Stomach (tissue), 9 donors: ENCODE results near the gene ATXN7L1. TPM values are rescaled to one million over a fixed set of nuclear protein-coding genes. Genes with fewer than 3 reads are reported as not detected.

Source experiments
- DNase-seq, 2 donors: peaks; one replicate each; pipeline versions ENCODE4 v3.0.0 to v3.0.0-alpha.2; 2013 to 2019
- H3K27ac ChIP-seq, 5 donors: fragments of 200-600 bp in 4 of 5; sonication (generic) in 4 of 5; one replicate each; pipeline ENCODE4 v1.5.1; 2013 to 2019; ENCODE audit warnings: mild to moderate bottlenecking in 1 of 5, moderate library complexity in 1 of 5
- H3K27me3 ChIP-seq, 3 donors: fragments of 200-600 bp; sonication (generic); one replicate each; pipeline ENCODE4 v1.5.1; 2017 to 2019; ENCODE audit warnings: mixed run types in 1 of 3
- H3K36me3 ChIP-seq, 4 donors: fragments of 200-600 bp; sonication (generic); 1 replicate in 3 of 4; 2 replicates in 1 of 4; pipeline ENCODE4 v1.5.1; 2016 to 2019
- H3K4me1 ChIP-seq, 4 donors: fragments of 200-600 bp; sonication (generic); one replicate each; pipeline ENCODE4 v1.5.1; 2016 to 2019
- H3K4me3 ChIP-seq, 4 donors: fragments of 200-600 bp; sonication (generic) in 3 of 4; one replicate each; pipeline ENCODE4 v1.5.1; 2016 to 2019; ENCODE audit warnings: mild to moderate bottlenecking in 1 of 4
- H3K9me3 ChIP-seq, 4 donors: fragments of 200-600 bp; sonication (generic); one replicate each; pipeline ENCODE4 v1.5.1; 2016 to 2019
- EP300 ChIP-seq: sonication (generic); formaldehyde crosslinking; IDR thresholded peaks from one replicate; pipeline ENCODE4 v1.6.1; 2017; ENCODE audit warnings: antibody characterized with exemption
- POLR2A ChIP-seq, 4 donors: fragments of 450-650 bp; IDR thresholded peaks; one replicate each; pipeline ENCODE4 v1.6.1; 2016; ENCODE audit warnings: antibody characterized with exemption in 4 of 4, control low read depth in 2 of 4, mild to moderate bottlenecking in 1 of 4, moderate library complexity in 1 of 4
- POLR2AphosphoS5 ChIP-seq, 3 donors: sonication (generic); formaldehyde crosslinking; IDR thresholded peaks; one replicate each; pipeline ENCODE4 v1.6.1; 2016; ENCODE audit warnings: antibody characterized with exemption in 3 of 3
- WGBS, 5 donors: extraction: QIAGEN DNeasy Blood & Tissue Kit in 3 of 5; methylation state at CpG; one replicate each; pipeline versions ENCODE4 v1.1.5 to v1.1.7; 2013 to 2018; 5-methylcytosine and 5-hydroxymethylcytosine counted together
- intact Hi-C: fragments of 100-400 bp; cut with DNase I; formaldehyde crosslinking; loops from one replicate; pipeline ENCODE4 v1.15.1; 2023; ENCODE audit warnings: low total_unique reads
- polyA plus RNA-seq, 3 donors: library from polyadenylated mRNA; stranded (reverse); fragments of 200-250 nt; gene quantifications; one replicate each; pipeline ENCODE4 v1.2.3, GENCODE V29; 2013
- total RNA-seq, 5 donors: library from RNA; depleted of rRNA; stranded (reverse); fragments of >200 nt; gene quantifications; one replicate each; pipeline versions ENCODE4 v1.1.0 to v1.2.3, GENCODE V29; 2014 to 2016
- TF ChIP-seq, protein P1 (sequence below), 7 experiments: fragments of 450-650 bp in 4 of 7; fragments of 200-600 bp in 3 of 7; sonication (generic) in 3 of 7; IDR thresholded peaks; one replicate each; pipeline ENCODE4 v1.5.1; 2016 to 2019; ENCODE audit warnings: antibody characterized with exemption in 7 of 7, control low read depth in 2 of 7, mild to moderate bottlenecking in 1 of 7
- donor health status: healthy with polysubstance abuse.
- donor health status: Bipolar disorder and iron deficiency.
- donor health status: healthy.

The ATXN7L1 gene
- total and polyA plus RNA-seq, 8 donors, result 3.8 to 92.2 (median 8.8) TPM

DNA sequence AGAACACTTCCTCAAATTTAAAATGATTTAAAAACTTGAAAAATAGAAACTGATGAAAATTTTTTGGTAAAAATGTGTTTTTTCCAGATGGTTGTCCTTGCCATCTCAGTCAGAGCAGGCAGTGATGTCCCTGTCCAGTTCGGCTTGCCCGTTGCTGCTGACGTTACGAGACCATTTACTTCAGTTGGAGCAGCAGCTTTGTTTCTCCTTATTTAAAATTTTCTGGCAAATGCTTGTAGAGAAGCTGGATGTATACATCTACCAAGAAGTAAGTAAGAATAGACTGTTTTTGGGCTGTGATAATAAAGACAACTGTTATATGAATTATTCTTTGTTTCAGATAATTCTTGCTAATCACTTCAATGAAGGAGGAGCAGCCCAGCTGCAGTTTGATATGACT, 311.2 kb downstream of the ATXN7L1 start:
- 93 to 98% (median 96%) methylated on average over 4 of the region's 4 CpGs for WGBS, 5 donors
- no peaks in the 10 kb centered on the region for H3K4me1 ChIP-seq
- H3K27ac ChIP-seq, result no peak overlapping the region
- intact Hi-C loops, result no loop called here
- peaks cover 35 to 96% (median 95%) of the 10 kb centered on the region in 4 donors for H3K36me3 ChIP-seq
- no peaks in the 10 kb centered on the region for H3K27me3 ChIP-seq
- no peaks in the 10 kb centered on the region for H3K9me3 ChIP-seq
- no peak for DNase-seq
- no peak overlapping the region for H3K4me3 ChIP-seq
- TF ChIP-seq POLR2A (IDR thresholded peaks at IDR 0.05), result no peak
- TF ChIP-seq EP300, result no peak
- TF ChIP-seq POLR2AphosphoS5 (IDR thresholded peaks at IDR 0.05), result no peak
- TF ChIP-seq, protein P1, sequence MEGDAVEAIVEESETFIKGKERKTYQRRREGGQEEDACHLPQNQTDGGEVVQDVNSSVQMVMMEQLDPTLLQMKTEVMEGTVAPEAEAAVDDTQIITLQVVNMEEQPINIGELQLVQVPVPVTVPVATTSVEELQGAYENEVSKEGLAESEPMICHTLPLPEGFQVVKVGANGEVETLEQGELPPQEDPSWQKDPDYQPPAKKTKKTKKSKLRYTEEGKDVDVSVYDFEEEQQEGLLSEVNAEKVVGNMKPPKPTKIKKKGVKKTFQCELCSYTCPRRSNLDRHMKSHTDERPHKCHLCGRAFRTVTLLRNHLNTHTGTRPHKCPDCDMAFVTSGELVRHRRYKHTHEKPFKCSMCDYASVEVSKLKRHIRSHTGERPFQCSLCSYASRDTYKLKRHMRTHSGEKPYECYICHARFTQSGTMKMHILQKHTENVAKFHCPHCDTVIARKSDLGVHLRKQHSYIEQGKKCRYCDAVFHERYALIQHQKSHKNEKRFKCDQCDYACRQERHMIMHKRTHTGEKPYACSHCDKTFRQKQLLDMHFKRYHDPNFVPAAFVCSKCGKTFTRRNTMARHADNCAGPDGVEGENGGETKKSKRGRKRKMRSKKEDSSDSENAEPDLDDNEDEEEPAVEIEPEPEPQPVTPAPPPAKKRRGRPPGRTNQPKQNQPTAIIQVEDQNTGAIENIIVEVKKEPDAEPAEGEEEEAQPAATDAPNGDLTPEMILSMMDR (IDR thresholded peaks at IDR 0.05), result no peak

DNA sequence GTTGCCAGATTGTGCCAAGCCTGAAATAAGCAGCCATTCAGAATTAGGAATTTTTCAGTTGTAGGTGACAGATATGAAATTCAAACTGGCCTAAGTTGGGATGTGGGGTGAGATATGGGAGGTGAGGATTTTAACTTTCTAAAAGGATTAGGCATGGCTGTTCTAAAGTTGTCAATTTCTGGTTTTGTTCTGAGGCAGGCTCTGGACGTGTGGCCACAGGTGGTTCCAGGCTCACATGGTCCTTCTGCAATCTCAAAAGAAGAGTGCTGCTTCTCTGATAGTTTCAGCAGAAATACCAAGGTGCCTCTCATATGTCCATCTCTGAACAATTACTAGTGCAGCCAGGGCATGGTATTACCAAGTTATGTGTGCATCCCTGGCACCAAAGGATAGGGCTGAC, 316.5 kb downstream of the ATXN7L1 start:
- intact Hi-C loops, result no loop called here
- Histone ChIP-seq H3K4me3 (no peak overlapping the region), H3K9me3 (no peaks in the 10 kb centered on the region), H3K4me1 (no peaks in the 10 kb centered on the region), H3K36me3 (peaks cover 32 to 99% (median 96%) of the 10 kb centered on the region in 4 donors), H3K27ac (no peak overlapping the region), H3K27me3 (no peaks in the 10 kb centered on the region)
- DNase-seq, result no peak
- TF ChIP-seq POLR2A (IDR thresholded peaks at IDR 0.05) (no peak), POLR2AphosphoS5 (IDR thresholded peaks at IDR 0.05) (no peak), EP300 (no peak)
- TF ChIP-seq, protein P1 (IDR thresholded peaks at IDR 0.05), result no peak
- WGBS, 5 donors, result 83 to 100% (median 94%) methylated on average over 1 of the region's 1 CpG

Other genes with a start within 250 kb of the ATXN7L1 start
- gene CDHR3, start 86.7 kb upstream of the ATXN7L1 start, total RNA-seq, result 10 to 100 TPM in 4 of 5 donors, 1 to 10 TPM in 1; 1.2 to 62.5 (median 20.2) TPM
- gene CDHR3, start 86.7 kb upstream of the ATXN7L1 start, polyA plus RNA-seq, result 1 to 10 TPM; 2.3 to 6.9 (median 2.5) TPM
- gene SYPL1, start 235.7 kb upstream of the ATXN7L1 start, total RNA-seq, result 100 to 1,000 TPM in 3 of 5 donors, 10 to 100 TPM in 1, 1 to 10 TPM in 1; 5.2 to 157 (median 103) TPM
- 10 to 100 TPM; 42.2 to 80.0 (median 49.9) TPM for gene SYPL1, start 235.7 kb upstream of the ATXN7L1 start, polyA plus RNA-seq